Mesothelial cell of epicardium (in vitro differentiated cells): Measurements from ENCODE around the gene MUS81. TPM values are rescaled to one million over a fixed set of nuclear protein-coding genes. Genes with fewer than 3 reads are reported as not detected.

Source experiments
- DNase-seq, 2 experiments: peaks; one replicate each; pipeline ENCODE4 v3.0.0; 2021; ENCODE audit warnings: low spot score in 2 of 2; ENCODE audit not compliant: unreplicated experiment in 2 of 2
- H3K27ac Mint-ChIP-seq: 2 replicates; pipeline ENCODE4 v1.8.0; 2021; ENCODE audit warnings: mixed read lengths
- H3K27me3 Mint-ChIP-seq: 2 replicates; pipeline ENCODE4 v1.8.0; 2021; ENCODE audit warnings: low read depth, mixed read lengths
- H3K36me3 Mint-ChIP-seq: 2 replicates; pipeline ENCODE4 v1.8.0; 2021; ENCODE audit warnings: mixed read lengths
- H3K4me1 Mint-ChIP-seq: 2 replicates; pipeline ENCODE4 v1.8.0; 2021; ENCODE audit warnings: mixed read lengths
- H3K4me3 Mint-ChIP-seq: 2 replicates; pipeline ENCODE4 v1.8.0; 2021; ENCODE audit warnings: mild to moderate bottlenecking, moderate library complexity, mixed read lengths
- H3K9me3 Mint-ChIP-seq: 2 replicates; pipeline ENCODE4 v1.8.0; 2021; ENCODE audit warnings: mixed read lengths
- total RNA-seq: library from RNA; stranded (reverse); gene quantifications from 3 replicates; pipeline ENCODE4 v1.2.1, GENCODE V29; 2021
- TF ChIP-seq, protein P1 (sequence below): fragments of 200-600 bp; sonication (generic); IDR thresholded peaks from one replicate; pipeline ENCODE4 v1.5.0; 2021; ENCODE audit warnings: antibody characterized with exemption; ENCODE audit not compliant: unreplicated experiment

MUS81 gene
- total RNA-seq, 1 donor from 2014 or later, result 73.7 TPM

DNA sequence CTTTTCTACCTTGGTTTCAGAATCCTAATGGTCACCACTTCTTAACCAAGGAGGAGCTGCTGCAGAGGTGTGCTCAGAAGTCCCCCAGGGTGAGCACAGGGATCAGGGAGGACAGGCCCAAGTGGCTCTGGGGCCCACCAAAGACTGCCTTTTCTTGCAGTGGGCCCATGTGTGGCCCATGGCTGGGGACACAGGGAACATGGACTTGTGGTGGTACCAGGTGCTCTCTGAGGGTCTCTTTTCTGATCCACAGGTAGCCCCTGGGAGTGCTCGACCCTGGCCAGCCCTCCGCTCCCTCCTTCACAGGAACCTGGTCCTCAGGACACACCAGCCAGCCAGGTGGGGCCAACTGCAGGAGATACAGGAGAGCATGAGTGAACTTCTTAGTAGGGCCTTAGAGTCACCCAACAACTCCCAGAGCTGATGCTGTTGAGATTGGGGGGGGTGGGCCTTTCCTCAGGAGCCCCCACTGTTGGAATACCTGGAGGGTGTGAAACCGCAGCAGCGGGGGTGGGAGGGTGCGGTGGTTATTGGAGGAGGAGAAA is 2.0 kb downstream of the MUS81 start:
- Mint-ChIP-seq H3K36me3 (peaks cover 11% of the 10 kb centered on the region), H3K9me3 (no peaks in the 10 kb centered on the region), H3K4me1 (peaks cover 26% of the 10 kb centered on the region), H3K4me3 (peak overlapping the region; percentile 45), H3K27ac (peak overlapping the region; percentile 34), H3K27me3 (no peaks in the 10 kb centered on the region)
- DNase-seq, result no peak
- TF ChIP-seq, protein P1, sequence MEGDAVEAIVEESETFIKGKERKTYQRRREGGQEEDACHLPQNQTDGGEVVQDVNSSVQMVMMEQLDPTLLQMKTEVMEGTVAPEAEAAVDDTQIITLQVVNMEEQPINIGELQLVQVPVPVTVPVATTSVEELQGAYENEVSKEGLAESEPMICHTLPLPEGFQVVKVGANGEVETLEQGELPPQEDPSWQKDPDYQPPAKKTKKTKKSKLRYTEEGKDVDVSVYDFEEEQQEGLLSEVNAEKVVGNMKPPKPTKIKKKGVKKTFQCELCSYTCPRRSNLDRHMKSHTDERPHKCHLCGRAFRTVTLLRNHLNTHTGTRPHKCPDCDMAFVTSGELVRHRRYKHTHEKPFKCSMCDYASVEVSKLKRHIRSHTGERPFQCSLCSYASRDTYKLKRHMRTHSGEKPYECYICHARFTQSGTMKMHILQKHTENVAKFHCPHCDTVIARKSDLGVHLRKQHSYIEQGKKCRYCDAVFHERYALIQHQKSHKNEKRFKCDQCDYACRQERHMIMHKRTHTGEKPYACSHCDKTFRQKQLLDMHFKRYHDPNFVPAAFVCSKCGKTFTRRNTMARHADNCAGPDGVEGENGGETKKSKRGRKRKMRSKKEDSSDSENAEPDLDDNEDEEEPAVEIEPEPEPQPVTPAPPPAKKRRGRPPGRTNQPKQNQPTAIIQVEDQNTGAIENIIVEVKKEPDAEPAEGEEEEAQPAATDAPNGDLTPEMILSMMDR, result no peak

GRCh38 chr11:65862941-65863888 is 3.0 kb downstream of the MUS81 start:
- no peak for DNase-seq
- no peak overlapping the region for H3K4me3 Mint-ChIP-seq
- H3K9me3 Mint-ChIP-seq, result no peaks in the 10 kb centered on the region
- TF ChIP-seq, protein P1, result no peak
- H3K27me3 Mint-ChIP-seq, result no peaks in the 10 kb centered on the region
- H3K27ac Mint-ChIP-seq, result peak overlapping the region; percentile 34
- H3K36me3 Mint-ChIP-seq, result peaks cover 16% of the 10 kb centered on the region
- peaks cover 25% of the 10 kb centered on the region for H3K4me1 Mint-ChIP-seq

DNA sequence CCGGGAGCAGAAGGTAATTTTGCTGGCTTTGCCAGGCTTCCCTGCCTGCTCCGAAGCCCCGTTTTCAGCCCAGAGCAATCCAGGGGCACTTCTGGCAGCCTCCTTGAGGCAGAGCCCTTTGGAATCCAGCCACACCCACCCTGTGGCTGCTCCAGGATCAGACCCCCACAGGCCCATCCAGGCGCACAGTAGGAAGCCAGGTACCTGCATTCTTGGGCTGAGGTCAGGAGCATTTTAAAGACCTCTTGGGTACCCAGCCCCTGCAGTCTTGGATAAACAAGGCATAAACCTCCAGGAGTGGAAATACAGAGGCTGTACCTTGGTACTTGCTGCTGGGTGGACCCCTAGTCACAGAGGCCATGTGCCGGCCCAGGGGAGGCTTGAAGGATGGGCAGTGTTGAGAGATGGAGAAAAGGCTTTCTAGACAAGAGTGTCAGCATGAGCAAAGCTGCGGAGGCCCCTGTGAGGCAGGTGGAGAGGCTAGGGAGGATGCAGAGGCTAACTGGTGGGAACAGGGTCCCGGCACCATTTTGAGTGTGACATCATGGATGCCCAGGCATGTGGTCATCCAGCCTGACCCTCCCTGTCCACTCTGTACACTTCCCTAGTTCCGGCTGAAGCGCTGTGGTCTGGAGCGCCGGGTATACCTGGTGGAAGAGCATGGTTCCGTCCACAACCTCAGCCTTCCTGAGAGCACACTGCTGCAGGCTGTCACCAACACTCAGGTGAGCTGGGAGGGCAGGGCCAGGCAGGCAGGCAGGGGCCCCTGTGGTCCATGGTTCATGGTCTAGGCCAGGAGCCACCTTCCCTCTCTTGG is 3.9 kb downstream of the MUS81 start:
- peaks cover 17% of the 10 kb centered on the region for H3K4me1 Mint-ChIP-seq
- TF ChIP-seq, protein P1, result no peak
- H3K36me3 Mint-ChIP-seq, result peaks cover 16% of the 10 kb centered on the region
- H3K27me3 Mint-ChIP-seq, result no peaks in the 10 kb centered on the region
- no peak for DNase-seq
- no peak overlapping the region for H3K27ac Mint-ChIP-seq
- no peak overlapping the region for H3K4me3 Mint-ChIP-seq
- H3K9me3 Mint-ChIP-seq, result no peaks in the 10 kb centered on the region

GRCh38 chr11:65864706-65865471 is 4.7 kb downstream of the MUS81 start:
- no peaks in the 10 kb centered on the region for H3K9me3 Mint-ChIP-seq
- peak overlapping the region; percentile 67 for H3K27ac Mint-ChIP-seq
- peaks cover 15% of the 10 kb centered on the region for H3K4me1 Mint-ChIP-seq
- DNase-seq, result no peak
- H3K4me3 Mint-ChIP-seq, result no peak overlapping the region
- H3K36me3 Mint-ChIP-seq, result peaks cover 21% of the 10 kb centered on the region
- no peaks in the 10 kb centered on the region for H3K27me3 Mint-ChIP-seq
- TF ChIP-seq, protein P1, result no peak

DNA sequence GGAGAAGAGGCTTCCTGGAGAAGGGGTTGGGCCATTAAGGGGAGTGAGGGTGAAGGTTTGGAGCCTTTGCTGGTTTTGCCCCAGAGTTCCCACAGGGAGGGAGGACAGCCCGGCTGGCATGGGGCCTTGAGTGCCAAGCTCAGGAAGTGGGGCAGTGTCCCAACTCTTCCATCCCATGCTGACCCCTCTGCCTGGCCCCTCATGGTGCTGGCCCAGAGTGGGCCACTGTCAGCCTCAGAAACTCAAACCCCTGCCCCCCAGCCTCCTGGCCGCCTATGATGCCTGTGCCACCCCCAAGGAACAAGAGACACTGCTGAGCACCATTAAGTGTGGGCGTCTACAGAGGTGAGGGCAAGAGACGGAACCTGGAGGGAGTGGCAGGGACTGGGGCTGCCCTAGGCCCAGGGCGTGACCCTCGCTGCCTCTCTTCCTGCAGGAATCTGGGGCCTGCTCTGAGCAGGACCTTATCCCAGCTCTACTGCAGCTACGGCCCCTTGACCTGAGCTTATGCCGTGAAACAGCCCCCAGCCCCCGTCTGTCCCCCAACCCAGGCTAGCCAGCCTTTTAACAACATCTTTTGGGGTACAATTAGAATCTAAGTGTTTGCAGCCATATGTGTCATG is 5.4 kb downstream of the MUS81 start:
- Mint-ChIP-seq H3K27ac (no peak overlapping the region), H3K4me3 (no peak overlapping the region), H3K9me3 (no peaks in the 10 kb centered on the region), H3K27me3 (no peaks in the 10 kb centered on the region), H3K4me1 (peaks cover 16% of the 10 kb centered on the region), H3K36me3 (peaks cover 21% of the 10 kb centered on the region)
- DNase-seq, result no peak
- TF ChIP-seq, protein P1, result no peak
